ENCODE measurements around the gene OGN.
"Not testable (repeated sequence)": the region's sequence is repeated elsewhere in the genome, so short reads cannot be mapped to it uniquely, and the experiment has no call there.

The OGN gene, protein sequence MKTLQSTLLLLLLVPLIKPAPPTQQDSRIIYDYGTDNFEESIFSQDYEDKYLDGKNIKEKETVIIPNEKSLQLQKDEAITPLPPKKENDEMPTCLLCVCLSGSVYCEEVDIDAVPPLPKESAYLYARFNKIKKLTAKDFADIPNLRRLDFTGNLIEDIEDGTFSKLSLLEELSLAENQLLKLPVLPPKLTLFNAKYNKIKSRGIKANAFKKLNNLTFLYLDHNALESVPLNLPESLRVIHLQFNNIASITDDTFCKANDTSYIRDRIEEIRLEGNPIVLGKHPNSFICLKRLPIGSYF

DNA sequence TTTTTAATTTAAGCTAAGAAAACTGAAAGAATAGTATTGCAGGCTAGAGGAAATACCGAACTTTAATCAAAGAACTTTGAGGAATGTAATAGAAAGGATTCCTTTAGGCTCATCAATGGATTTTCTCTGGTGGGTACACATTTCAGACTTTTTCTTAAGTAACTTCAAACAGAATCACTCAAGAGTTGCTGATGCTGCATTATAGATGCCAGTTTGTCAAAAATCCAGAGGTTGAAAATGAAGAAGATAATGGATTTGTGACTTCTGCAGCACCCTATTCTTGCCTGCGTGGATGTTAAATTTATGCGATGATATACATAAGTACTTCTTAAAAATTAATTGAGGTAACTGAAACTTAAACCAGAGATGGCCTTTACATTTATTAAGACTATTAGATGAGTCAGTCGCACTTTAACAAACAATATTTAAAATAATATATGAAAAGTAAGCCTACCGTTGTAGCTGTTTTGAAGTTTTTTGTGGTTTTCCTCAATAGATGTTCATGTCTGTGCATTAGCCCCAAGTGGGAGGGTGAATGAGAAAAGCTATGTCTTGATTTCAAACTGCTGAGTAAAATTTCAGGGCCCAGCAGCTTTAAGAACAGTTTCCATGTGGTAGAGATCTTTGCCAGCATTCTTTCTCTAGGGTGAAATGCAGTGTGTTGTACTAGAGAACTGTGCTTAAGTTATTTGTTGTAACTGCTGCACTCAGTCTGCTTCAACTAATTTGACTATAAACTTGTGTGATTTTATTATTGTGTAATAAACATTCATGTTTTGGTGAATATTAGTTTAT lies at the start of gene OGN:
TSS of gene OGN (minus strand) at position 537 of the 795 bp plus-strand sequence. CDS start 1,171 bp downstream, outside the sequence.
- no peak for DNase-seq (ENCODE audit: low read depth)

DNA sequence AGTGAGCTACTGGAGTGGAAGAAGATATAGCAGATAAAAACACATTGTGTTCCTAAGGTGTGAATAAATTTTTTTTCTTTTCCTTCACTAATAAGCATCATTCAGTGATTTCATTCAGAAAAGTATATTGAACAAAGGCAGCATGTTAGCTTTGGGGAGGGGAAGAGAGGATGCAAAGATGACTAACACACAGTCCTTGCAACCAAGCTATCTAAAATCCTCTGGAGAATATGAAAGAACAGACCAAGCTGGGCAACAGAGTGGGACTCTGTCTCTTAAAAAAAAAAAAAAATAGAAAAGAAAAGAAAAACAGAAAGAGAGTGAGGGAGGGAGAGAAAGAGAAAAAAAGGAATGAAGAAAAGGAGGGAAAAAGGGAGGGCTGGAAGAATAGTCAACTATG lies 42.2 kb upstream of the OGN start:
- no peak for DNase-seq (ENCODE audit: low read depth)

DNA sequence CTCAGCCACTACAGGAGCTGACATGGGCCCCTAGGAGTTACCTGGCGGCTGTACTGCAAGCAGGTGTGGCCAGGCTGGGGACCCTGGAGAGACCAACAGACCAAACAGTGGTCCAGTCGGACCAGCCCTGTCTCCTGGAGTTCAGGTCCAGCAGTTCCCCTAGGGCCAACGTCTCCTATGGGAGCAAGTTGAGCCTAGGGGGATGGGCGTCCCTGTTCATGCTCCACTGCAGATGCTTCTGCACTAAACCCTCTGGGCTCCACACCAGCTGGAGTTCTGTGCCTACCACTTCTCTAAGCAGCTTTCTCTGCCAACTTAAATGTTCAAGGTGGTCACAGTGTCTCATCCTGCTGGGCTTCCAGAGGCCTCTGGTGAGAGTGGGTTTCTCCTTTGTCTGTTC lies 40.5 kb upstream of the OGN start:
- DNase-seq (ENCODE audit: low read depth): no peak

DNA sequence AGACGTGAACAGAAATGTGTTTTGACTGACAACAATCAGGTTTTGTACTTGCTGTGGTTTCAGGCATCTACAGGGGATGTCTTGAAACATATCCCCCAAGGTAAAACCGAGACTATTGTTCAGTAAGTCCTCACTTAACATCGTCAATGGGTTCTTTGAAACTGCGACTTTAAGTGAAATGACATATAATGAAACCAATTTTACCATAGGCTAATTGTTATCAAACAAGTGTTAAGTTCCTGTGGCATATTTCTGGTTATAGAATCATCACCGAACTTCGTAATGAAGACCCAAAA lies 36.3 kb upstream of the OGN start:
- DNase-seq (ENCODE audit: low read depth): no peak

DNA sequence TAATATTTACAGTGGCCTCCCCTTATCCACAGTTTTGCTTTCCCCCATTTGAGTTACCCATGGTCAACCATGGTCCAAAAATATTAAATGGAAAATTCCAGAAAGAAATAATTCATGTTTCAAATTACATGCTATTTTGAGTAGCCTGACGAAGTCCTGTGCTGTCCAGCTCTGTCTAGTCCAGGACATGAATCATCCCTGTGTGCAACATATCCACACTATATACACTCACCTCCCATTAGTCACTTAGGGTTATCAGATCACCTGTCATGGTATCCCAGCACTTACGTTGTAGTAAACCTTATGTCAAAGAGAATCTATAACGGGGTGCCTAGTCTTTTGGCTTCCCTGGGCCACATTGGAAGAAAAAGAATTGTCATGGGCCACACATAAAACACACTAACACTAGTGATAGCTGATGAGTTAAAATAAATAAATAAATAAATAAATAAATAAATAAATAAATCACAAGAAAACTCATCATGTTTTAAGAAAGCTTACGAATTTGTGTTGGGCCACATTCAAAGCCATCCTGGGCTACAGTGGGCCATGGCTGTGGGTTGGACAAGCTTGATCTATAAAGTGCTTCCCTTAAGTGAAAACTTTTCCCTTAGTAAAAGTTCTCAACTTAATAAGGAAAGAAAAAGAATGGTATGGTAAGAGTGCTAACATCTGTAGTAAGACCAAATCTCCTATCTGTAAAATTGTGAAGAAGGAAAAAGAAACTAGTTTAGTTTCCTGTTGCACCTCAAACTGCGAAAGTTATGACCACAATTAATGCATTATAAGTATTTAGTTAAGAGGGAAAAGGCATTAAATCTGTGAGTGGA lies 35.8 kb upstream of the OGN start:
- DNase-seq (ENCODE audit: low read depth): no peak

DNA sequence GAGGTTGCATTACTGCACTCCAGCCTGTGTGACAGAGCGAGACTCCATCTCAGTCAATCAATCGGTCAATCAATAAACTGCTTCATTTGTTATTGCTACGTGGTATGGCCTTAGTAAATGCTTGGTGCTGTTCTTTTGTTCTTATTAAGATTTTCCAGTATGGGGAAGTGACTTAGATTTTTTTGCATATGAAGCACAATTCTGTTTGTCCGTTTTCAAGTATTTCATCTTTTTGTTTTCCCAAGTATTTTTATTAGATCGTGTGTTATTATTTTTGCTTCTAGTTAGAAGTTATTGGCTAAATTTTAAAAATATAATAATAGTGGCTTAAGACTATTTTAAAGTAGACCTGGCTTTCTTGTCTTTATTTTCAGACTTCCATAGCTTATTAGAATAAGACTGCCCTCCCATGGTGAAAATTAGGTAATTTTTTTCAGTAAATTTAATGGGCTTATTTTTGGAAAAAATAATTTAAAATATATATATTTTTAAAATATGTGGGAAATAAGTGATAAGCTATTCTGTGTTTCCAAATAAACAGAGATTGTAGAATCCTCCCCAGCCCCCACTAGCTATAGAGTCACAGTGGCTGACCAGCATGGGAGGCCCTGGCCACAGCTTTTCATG lies 34.6 kb upstream of the OGN start:
- DNase-seq (ENCODE audit: low read depth): no peak

DNA sequence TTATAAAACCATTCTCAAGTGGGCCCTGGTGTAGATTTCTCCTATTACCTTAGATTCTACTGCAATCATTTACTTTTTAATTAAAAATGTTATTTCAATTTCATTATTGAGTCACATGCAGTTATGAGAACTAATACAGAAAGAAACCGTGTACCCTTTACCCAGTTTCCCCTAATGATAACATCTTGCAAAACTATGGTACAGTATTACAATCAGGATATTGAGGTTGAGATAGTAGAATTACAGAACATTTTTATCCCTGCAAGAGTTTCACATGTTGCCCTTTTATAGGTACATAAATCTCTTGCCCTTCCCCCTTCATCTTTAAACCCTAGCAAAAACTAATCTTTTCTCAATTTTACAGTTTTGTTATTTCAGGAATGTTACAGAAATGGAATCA lies 30.9 kb upstream of the OGN start:
- no peak for DNase-seq (ENCODE audit: low read depth)

DNA sequence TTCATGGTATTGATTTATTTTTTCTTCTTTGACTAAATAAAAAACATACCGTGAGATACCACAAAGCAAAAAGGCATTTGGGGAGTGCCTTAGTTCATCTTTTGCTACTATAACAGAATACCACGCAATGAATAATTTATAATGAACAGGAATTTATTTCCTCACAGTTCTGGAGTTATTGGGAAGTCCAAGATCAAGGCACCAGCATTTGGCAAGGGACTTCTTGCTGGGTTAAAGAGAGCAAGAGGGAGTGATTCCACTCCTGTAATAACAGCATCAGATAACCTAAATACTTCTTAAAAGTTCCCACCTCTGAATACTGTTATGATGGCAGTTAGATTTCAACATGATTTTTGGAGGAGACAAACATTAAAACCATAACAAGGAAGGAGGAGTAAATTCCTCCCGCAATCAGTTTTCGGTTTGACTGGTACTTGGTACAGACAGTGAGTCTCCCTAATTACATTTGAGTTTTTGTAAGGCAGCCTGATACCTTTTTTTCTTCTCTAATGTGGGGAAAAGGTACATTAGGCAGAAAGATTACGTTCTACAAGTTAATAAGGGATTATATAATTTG lies 28.7 kb upstream of the OGN start:
- no peak for DNase-seq (ENCODE audit: low read depth)

DNA sequence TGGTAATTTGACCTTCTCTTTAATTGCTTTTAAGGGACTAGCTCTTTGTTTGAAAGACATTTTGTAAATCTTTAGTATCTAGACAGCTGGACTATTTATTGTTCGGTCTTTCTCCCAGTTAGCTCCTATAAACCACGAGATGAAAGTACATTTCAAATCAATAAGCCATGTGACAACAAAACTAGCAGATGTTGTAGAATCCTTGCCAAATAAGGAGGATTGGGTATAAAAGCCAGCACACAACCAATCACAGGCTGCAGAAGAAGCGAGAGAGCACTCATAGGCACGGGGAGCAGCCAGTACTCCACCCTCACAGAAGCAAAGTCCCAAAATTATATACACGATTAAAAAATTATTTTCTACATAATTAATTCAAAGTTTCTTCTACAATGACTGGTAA lies 28.0 kb upstream of the OGN start:
- no peak for DNase-seq (ENCODE audit: low read depth)

DNA sequence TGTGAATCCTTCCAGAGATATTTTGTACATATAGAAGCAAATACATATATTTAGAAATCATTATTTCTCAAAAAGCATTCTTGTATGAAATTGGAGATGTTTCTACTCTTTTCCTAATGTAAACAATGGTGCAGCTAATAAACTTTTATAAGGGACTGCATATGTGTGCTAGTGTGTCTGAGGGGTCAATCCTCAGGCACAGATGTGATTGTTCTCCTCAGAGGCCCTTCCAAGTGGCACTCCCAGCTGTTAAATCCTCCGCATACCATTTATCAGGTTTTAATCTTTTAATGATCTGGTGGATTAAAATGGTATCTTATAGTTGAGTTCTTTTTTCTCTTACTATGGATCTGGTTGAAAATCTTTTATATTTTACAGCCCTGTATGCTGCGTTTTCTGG lies 25.5 kb upstream of the OGN start:
- DNase-seq (ENCODE audit: low read depth): no peak

DNA sequence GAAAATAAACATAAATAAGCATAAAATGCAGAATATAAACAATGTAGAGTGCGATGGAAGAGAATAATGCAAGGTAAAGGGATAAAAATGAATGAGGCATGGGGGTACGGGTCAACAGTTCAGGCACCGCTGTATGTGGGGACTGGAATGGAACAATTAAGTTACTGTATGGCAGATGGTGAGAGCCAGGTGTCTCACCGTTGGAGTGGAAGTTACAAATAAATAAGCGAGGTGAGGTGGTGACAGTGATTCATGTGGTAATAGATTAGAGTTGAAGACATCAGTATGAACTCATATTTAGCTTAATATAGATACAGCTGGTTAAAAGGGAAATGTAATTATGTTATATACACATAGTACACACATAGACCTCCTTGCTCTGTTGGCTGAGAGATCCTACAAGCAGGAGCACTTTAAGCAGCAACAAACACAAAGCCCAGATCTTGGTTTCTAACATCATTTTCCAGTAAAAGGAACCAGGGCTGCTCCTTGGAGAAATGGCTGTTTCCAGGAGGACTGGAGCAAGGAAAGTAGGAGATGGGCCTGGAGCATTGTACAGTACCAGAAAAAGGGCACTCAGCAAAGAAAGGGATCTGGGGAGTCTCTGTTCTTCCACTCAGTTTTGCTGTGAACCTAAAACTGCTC lies 22.2 kb upstream of the OGN start:
- DNase-seq (ENCODE audit: low read depth): no peak

DNA sequence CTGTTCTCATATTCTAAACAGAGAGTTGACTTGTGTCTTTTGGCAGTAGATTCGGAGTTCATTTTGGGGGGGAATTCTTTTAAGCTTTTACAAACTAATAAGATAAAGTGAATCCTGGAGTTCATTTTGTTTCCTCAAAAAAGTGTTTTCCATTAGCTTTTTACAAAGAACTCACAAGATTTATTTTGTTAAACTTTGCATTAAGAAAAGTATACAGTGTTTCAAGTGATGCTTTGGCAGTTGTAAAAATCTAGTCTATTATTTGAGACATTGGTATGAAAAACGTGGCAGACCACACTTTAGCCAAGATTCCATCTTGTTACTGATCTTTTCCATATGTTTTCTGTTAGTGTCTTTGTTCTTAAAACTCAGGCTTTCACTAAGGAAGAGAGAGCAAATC lies 21.1 kb upstream of the OGN start:
- no peak for DNase-seq (ENCODE audit: low read depth)

DNA sequence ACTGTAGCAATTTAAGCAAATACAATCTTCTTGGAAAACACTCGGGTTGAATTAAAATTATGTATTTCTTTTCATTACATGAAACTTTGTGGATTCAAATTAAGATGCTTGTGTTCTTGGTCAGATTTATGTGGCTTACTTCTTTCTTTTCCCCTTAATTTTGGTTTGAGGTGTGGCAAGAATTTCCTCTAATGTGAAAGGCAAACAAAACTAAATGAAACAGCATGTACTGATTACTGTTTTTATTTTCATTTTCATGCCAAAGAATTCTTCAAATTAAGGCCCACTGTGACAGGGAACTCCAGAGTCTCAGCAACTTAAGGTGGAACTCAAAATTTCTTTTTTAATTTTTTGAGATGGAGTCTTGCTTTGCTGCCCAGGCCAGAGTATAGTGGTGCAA lies 20.0 kb upstream of the OGN start, which contains the start of gene OMD:
TSS of gene OMD (minus strand) at position 132 of the 400 bp plus-strand sequence. CDS start 6,913 bp downstream, outside the sequence.
- no peak for DNase-seq (ENCODE audit: low read depth)

DNA sequence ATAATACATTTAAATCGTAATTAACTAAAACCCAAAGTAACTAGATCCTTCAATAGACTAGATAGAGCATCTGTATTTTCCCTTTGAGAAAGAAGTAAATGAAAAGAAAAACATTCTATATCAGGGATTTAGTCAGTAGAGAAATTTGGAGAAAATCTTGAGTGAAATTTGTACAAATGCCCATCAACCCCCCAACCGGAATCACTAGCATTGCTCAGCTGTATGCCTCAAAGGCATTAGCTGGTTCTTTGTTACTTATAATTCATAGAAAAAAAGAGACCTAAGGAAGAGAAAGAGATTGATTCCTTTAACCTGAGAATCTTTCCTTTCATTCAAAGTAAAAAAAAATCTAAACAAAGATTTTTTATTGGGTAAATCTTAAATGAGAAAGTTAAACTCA lies 19.2 kb upstream of the OGN start:
- DNase-seq (ENCODE audit: low read depth): no peak

DNA sequence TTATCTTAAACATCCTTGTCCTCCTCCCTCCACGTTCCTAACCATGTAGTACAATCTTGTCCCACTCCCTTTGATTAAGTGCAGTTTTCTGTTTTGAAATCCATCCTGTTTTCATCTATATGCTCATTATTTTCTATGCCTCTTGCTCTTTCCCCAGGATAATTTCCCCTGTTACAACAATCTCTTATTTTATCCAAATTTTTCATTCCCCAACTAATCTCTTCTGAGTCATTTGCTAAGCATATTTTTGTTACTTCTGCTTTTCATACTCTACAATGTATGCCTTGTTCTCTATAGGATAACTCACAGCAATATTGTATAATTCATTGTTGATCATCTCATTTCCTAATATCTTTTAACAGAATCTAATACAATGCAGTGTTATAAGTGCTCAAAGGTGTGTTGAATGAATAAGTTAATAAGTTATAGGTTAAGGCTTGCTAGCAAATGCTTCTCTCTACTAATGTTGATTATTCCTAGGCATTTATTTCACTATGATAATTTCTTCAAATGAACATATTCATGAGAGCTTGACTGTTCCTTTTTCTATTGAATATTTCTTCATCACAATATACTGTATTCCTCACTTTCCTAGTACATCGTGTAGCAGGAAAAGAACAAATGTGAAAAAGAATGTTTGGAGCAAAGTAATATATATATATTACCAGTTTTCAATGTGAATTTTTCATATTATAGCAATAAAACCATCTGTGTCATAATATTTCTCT lies 18.4 kb upstream of the OGN start:
- DNase-seq (ENCODE audit: low read depth): no peak

DNA sequence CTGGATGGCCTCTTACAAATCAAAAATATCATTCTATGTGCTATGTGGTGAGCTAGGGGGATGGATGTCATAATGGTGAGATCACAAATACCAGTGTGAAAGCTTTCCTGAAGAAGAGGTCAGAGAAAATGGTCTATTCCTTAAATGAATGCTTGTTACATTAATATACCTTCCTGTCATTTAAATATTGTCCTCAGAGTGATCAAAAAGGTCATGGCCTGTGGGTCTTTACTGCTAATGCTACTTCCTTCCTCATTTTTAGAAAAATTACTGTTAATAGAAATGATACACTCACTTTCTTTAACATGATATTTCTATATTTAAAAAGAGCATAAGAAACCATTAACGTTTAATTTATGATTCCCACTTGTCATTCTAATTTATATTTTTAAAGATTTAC lies 10.2 kb upstream of the OGN start:
- DNase-seq (ENCODE audit: low read depth): no peak

DNA sequence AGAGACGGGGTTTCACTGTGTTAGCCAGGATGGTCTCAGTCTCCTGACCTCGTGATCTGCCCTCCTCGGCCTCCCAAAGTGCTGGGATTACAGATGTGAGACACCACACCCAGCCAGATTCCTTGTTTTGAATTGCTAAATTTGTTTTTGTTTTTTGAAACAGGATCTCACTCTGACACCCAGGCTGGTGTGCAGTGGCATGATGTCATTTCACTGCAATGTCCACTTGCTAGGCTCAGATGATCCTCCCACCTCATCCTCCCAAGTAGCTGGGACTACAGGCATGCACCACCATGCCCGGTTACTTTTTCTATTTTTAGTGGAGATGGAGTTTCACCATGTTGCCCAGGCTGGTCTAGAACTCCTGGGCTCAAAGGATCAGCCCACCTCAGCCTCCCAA lies 6.8 kb upstream of the OGN start:
- DNase-seq (ENCODE audit: low read depth): not testable (repeated sequence)

DNA sequence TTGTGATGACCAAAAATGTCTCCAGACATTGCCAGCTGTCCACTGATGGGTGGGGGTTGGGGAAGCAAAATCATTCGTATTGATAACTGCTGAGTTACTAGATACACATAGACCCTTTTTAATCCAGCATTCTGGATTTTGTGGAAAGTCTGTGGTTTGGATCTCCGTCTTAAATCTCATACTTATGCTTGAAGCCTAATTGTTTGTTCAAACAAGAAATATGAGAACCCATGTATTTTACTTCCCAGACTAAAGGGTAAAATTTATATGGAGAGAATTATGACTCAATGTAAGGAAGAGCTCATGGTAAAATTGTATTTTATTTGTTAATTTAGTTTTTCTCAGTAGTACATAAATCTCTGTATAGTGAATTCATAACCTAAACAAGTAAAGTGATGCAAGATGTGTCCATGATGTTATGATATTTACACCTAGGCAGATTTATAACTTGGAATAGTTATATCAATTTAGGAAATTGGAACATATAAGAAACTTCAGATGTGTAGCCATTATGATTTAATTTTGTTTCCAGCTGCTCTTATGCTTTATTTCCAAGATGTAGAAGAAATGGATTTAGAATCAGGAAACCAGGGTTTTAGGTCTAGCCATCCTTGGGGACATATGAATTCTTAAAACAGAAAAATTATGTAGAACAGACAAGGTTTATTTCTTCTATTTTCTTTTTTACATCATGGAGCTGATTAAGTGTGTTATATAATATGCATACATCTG lies 4.5 kb upstream of the OGN start:
- no peak for DNase-seq (ENCODE audit: low read depth)

DNA sequence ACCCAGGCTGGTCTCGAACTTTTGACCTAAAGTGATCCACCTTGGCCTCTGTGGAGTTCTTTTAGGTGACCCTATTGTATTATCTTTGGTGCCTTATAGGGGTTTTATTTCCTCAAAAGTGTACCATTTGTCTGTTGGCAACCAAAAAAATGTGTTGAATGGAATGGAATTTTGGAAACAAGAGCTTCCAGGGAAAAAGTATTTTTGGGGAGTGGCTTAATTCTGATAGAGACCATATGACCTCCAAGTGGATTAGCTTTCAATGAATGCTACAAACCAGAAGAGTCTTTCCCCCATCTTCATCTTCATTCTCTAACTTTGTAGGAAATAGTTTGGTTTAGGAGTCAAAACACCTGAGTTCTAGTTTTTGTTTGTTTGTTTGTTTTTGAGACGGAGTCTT lies 3.4 kb upstream of the OGN start:
- no peak for DNase-seq (ENCODE audit: low read depth)

DNA sequence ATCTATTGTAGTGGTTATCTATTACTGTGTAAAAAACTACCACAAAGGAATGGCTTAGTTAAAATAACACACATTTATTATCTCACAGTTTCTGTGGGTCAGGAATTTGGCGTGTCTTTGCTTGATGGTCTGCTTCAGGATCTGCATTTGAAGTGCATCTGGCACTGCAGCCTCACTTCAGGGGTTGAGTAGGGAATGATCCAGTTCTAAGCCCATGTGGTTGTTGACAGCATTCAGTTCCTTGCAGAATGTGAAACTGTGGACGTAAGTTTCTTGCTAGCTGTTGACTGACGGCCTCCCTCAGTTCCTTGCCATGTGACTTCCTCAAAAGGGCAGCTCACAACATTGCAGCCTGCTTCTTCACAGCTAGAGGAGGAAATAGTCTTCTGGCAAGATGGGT lies 2.1 kb upstream of the OGN start:
- DNase-seq (ENCODE audit: low read depth): no peak
